ENCODE measurements around the gene CDC26.
"Not testable (repeated sequence)": the region's sequence is repeated elsewhere in the genome, so short reads cannot be mapped to it uniquely, and the experiment has no call there.

Gene CDC26

GRCh38 chr9:113301548-113301947 is 26.2 kb upstream of the CDC26 start:
- TF ChIP-seq CTCF (IDR thresholded peaks at IDR 0.05), result no peak
- no peak for TF ChIP-seq ZFX (IDR thresholded peaks at IDR 0.05; ENCODE audit: borderline replicate concordance)
- H3K27ac ChIP-seq, result no peak overlapping the region

- H3K27ac ChIP-seq, result no peak overlapping the region
- TF ChIP-seq CTCF (IDR thresholded peaks at IDR 0.05) (no peak), ZFX (IDR thresholded peaks at IDR 0.05; ENCODE audit: borderline replicate concordance) (no peak)
Measured at GRCh38 chr9:113299800-113300292, 24.5 kb upstream of the CDC26 start.

- TF ChIP-seq CTCF (IDR thresholded peaks at IDR 0.05) (no peak), ZFX (IDR thresholded peaks at IDR 0.05; ENCODE audit: borderline replicate concordance) (no peak)
- H3K27ac ChIP-seq, result no peak overlapping the region
Measured at GRCh38 chr9:113298924-113299770, 23.8 kb upstream of the CDC26 start.

DNA sequence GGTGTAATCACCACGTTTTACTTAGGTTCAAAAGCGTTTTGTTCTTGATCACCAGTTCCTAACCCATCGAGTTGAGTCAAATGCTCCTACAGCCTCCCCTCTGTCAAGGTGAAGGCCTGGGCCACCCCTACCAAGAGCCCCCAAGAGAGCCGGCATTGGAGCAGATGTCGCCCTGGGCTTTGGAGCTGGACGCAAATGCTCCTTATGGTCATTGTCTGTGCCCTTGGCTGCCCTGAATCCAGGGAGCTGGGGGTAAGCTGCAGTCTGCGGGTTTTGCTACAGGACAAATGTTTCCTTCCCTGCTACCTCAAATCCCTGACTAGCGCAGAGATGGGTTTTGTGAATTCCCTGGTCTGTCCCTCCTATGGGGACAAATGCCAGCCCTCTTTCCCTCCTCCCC is 22.9 kb upstream of the CDC26 start:
- H3K27ac ChIP-seq, result no peak overlapping the region
- TF ChIP-seq CTCF (IDR thresholded peaks at IDR 0.05), result no peak
- TF ChIP-seq ZFX (IDR thresholded peaks at IDR 0.05; ENCODE audit: borderline replicate concordance), result no peak

- no peak overlapping the region for H3K27ac ChIP-seq
- TF ChIP-seq CTCF (IDR thresholded peaks at IDR 0.05) (no peak), ZFX (IDR thresholded peaks at IDR 0.05; ENCODE audit: borderline replicate concordance) (no peak)
Measured at GRCh38 chr9:113296796-113297558, 21.6 kb upstream of the CDC26 start.

DNA sequence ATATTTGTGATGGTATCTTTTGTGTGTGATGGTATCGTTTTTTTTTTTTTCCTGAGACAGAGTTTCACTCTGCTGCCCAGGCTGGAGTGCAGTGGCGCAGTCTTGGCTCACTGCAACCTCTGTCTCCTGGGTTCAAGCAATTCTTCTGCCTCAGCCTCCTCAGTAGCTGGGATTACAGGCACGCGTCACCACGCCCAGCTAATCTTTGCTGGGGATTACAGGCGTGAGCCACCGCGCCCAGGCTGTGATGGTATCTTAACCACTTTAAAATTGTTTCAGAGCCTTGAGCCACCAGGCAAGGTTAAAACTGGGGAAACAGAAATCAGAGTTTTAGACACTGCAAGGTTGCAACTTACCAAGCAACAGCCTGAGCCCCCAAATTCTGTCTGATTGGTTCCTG is 20.9 kb upstream of the CDC26 start:
- H3K27ac ChIP-seq, result not testable (repeated sequence)

GRCh38 chr9:113293285-113293878 is 18.0 kb upstream of the CDC26 start:
- TF ChIP-seq CTCF (IDR thresholded peaks at IDR 0.05) (no peak), ZFX (IDR thresholded peaks at IDR 0.05; ENCODE audit: borderline replicate concordance) (no peak)

More at GRCh38 chr9:113293285-113293878, 18.0 kb upstream of the CDC26 start:
- no peak overlapping the region for H3K27ac ChIP-seq

Data from 22Rv1 (cell line).